ENCODE measurements around the gene PEDS1. TPM values are rescaled to one million over a fixed set of nuclear protein-coding genes. Genes with fewer than 3 reads are reported as not detected.

Gene PEDS1
- total and polyA plus RNA-seq, 2 of the 8 experiments (the other 6 are each of a cell fraction or from before 2014, with no cell fraction given) = 28.9 to 75.9 TPM

DNA sequence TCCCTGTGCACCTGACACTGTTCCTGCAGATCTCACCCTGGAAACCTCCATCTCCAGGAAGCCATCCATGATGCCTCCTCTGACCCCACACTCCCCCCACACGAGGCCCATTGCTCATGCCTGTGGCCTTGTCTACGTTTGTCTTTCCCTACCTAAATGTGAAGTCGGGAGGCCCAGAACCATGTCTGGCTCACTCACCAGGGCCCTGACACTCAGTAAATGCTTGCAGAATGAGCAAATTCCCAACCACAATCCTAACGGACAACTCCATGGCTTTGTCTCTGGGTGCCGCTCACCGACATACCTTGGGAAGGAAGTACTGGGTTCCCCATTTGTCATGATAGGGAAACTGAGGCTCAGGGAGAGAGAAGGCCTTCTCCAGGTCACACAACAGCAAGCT, 7.3 kb downstream of the PEDS1 start:
- Histone ChIP-seq H3K27ac (ENCODE audit: low read depth, low read length) (peak overlapping the region; percentile 1; the same call in 1 of the 2 replicates), H3K79me1 (ENCODE audit: low read depth, low read length) (peaks cover 24% of the 10 kb centered on the region), H3K9me3 (ENCODE audit: insufficient read depth in 2 of 2, low read depth in 1 of 2, low read length in 1 of 2) (no peaks in the 10 kb centered on the region), H3K36me3 (ENCODE audit: control insufficient read depth in 2 of 4, insufficient read depth in 4 of 4, low read length in 3 of 4) (peaks cover 0 to 30% (median 8%) of the 10 kb centered on the region in 4 experiments; a peak in 4 of 8 replicates), H2BK120ac (replicated peaks; ENCODE audit: low read depth, low read length) (no peak overlapping the region), H2BK5ac (ENCODE audit: low read depth, low read length) (peak overlapping the region; percentile 81; the same call in 1 of the 2 replicates), H4K8ac (ENCODE audit: extremely low read depth, insufficient read depth, low read length) (no peak overlapping the region), H3K4me3 (ENCODE audit: extremely low read depth in 1 of 4, insufficient read depth in 2 of 4, low read depth in 3 of 4, low read length in 4 of 4) (no peak overlapping the region), H3K4me2 (ENCODE audit: insufficient read depth in 1 of 2, low read depth in 2 of 2, low read length in 2 of 2) (no peak overlapping the region), H3K56ac (replicated peaks; ENCODE audit: insufficient read length, low read depth, low read length) (no peak overlapping the region), H3K23ac (ENCODE audit: insufficient read length) (no peak overlapping the region), H3K23me2 (ENCODE audit: low read depth, low read length) (no peaks in the 10 kb centered on the region), H4K91ac (replicated peaks; ENCODE audit: insufficient read length, low read length) (peak overlapping the region; percentile 46), H4K5ac (ENCODE audit: insufficient read length, low read depth, low read length) (no peak overlapping the region), H3K79me2 (ENCODE audit: control insufficient read depth in 1 of 2, insufficient read depth in 2 of 2, low read length in 2 of 2) (peaks cover 0 to 66% of the 10 kb centered on the region in 2 experiments; a peak in 2 of 4 replicates), H4K20me1 (replicated peaks in 1 of 2; ENCODE audit: control insufficient read depth in 1 of 2, insufficient read depth in 2 of 2, low read length in 2 of 2) (peaks cover 15 to 26% of the 10 kb centered on the region in 2 experiments), H3K27me3 (replicated peaks in 1 of 4; ENCODE audit: control insufficient read depth in 3 of 4, extremely low read depth in 1 of 4, insufficient read depth in 3 of 4, low read length in 3 of 4) (no peaks in the 10 kb centered on the region), H2BK15ac (ENCODE audit: low read length) (peak overlapping the region; percentile 84; the same call in 1 of the 2 replicates), H2BK12ac (ENCODE audit: low read depth, low read length) (0 out of 2 replicates have a peak overlapping the region, but pooled peaks have one; percentile 77), H3K4me1 (replicated peaks in 1 of 4; ENCODE audit: control insufficient read depth in 3 of 4, insufficient read depth in 4 of 4, low read length in 3 of 4) (peaks cover 12 to 21% (median 16%) of the 10 kb centered on the region in 4 experiments), H2AK5ac (ENCODE audit: low read depth, low read length) (no peak overlapping the region), H3K4ac (replicated peaks; ENCODE audit: insufficient read length, low read depth, low read length) (no peak overlapping the region), H2AFZ (ENCODE audit: low read length) (no peak overlapping the region), H3K9ac (replicated peaks in 1 of 4; ENCODE audit: extremely low read depth in 1 of 4, low read depth in 3 of 4, low read length in 3 of 4) (no peak overlapping the region), H2BK20ac (ENCODE audit: low read length) (no peak overlapping the region), H3K14ac (ENCODE audit: insufficient read length) (no peak overlapping the region), H3K18ac (ENCODE audit: extremely low read depth, low read length) (no peak overlapping the region)
- no peak for FAIRE-seq
- DNase-seq (ENCODE audit: low read depth in 1 of 2, low spot score in 2 of 2) = no peak
- POLR2A ChIA-PET (ENCODE audit: partially characterized antibody) = no interaction called here
- CTCF ChIA-PET (ENCODE audit: partially characterized antibody) = interaction anchor here (0.9 kb wide), 1 partner anchor 26 kb away, joined by 3 read pairs; no protein-coding TSS in a partner anchor
- TF ChIP-seq POLR2AphosphoS5 (IDR thresholded peaks at IDR 0.05; ENCODE audit: low read depth, low read length) (no peak), YY1 (IDR thresholded peaks at IDR 0.05; ENCODE audit: low read depth, low read length) (no peak), SIRT6 (IDR thresholded peaks at IDR 0.05; ENCODE audit: low read length) (no peak), POU5F1 (IDR thresholded peaks at IDR 0.05; ENCODE audit: low read depth, low read length) (no peak), RNF2 (IDR thresholded peaks at IDR 0.05; ENCODE audit: borderline replicate concordance, low read depth, low read length, missing control alignments, poor library complexity, severe bottlenecking) (no peak)
- 93% methylated on average over 6 of the region's 6 CpGs; no CpG with 5 or more reads in 1 of the 2 experiments for WGBS, 2 experiments (ENCODE audit: extremely low coverage in 1 of 2, insufficient coverage in 1 of 2, insufficient read length in 1 of 2, insufficient replicate concordance in 2 of 2, low coverage in 1 of 2, low lambda C conversion rate in 2 of 2, missing lambda C conversion rate in 1 of 2)
